A549 treated with AZD2906 at 1 μM for 4 hours (cell line): ENCODE data around the gene HOXB5. TPM values are rescaled to one million over a fixed set of nuclear protein-coding genes. Genes with fewer than 3 reads are reported as not detected.

Source experiments
- total RNA-seq: library from RNA; stranded (reverse); fragments of 200-300 nt; extraction: Qiagen RNA extraction; gene quantifications from 5 replicates; pipeline ENCODE4 v1.2.3, GENCODE V29; 2022

Gene HOXB5
- total RNA-seq, result 1.2 to 2.3 TPM (median 2.1 TPM) in 5 replicates

DNA sequence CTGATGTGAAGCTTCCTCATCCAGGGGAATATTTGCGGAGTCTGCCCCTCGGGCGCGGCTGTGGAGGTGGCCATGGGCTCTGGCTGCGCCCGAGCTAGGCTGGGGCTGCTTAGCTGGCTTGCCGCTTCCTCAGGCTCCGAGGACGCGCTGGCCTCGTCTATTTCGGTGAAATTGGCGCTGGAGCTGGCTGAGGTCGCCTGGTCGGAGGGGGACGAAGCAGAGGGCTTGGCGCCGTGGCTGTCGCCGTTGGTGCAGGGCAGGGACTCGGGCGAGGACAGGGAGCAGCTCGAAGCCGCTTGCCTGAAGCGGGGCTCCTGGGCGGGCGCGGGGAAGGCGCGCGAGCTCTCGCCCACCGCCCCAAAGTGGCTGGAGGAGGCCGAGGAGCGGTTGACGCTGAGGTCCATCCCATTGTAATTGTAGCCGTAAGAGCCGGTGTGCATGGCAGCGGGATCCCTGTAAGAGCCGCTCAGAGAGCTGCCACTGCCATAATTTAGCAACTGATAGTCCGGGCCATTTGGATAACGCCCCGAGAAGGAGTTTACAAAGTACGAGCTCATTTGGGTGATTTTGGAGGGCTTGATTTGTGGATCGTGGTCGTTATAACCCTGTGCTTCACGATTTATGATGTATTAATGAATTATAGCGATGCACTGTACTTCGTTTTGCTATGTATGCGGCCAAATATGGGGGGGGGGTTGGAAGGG, at the start of gene HOXB5:
Gene HOXB5 (minus strand): TSS at position 654 of the 704 bp plus-strand sequence. CDS start 97 bp downstream, at position 557.

DNA sequence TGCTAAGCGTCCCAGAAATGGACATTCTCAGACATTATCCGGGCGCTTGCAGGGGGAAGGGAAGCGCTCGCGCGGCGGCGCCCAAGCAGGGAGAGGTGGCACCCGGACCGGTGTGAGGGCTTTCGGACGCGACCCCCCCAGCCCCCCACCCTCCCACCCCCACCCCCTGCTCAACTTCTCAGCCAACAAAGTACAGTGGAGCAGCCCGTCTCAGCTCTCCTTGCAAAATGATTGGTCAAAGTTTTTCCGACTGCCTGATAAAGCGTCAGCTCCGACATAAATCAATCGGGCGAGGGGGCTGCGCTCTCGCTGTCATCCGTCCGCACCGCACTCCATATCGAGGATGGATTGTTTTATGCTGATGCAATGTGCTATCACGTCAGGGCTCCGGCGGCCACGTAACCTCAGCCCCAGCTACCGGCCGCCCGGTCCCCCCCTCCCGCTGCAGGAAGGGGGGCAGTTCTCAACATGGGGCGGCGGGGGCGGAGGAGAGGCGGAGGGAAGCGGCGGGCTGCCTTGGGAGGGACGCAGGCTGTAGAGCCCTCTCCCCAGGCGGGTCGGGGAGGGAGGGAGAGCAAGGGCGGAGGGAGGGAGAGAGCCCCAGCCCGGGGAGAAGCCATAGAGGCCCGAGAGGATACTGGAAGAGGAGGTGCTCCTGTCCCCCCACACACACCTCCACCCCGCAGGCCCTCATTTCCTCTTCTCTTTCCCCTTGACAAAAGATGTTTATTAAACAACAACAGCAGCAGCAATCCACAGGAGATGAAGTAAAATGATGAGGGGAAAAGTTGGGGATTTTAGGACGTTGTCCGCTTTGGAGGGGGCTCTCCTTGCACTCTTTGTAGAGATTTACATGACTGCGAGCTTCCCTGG, 32.9 kb upstream of the HOXB5 start, which contains the start of gene HOXB9:
Gene HOXB9 (minus strand): TSS at position 114 of the 873 bp plus-strand sequence. CDS start 89 bp downstream, at position 25.

DNA sequence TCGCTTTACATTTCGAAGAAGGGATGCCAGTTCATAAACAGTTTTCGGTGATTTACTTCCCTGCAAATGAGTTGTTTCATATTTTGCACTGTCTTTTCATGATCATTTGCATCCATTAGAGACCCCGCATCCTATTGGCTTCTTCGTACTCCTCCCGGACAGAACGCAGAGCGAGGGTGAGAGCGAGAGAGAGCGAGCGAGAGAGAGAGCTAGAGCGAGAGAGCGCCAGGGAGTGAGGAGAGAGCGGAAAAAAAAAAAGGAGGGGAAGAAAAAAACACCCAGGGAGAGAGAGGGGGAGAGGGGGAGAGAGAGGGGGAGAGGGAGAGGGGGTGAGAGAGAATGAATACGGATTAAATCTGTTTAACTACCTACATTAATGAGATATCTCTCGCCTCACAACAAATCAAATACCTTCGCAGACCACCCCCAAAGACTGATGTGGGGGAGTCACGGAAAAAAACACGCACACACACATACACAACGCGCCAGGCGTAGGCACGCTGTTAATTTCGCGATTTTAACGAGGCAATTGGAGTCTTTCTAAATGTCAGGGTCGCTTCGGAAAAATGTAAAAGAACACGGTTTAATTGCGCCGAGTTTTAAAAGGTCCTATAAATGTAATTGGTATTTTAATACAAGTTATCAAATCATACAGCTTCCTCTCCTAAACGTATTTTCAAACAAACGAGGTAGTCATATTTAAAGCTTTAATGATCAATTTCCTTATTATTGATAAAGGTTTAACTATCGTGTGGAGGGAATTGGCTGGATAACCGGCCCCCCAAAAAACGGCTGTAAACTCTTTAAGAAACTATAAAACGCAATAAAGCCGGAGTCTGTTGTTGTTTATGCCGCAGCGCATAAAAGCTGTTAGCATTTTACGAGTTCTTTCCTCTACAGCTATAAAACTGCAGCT, 21.7 kb upstream of the HOXB5 start, which contains the start of gene HOXB8:
Gene HOXB8 (minus strand): TSS at position 246 of the 916 bp plus-strand sequence. CDS start 588 bp downstream, outside the sequence.

DNA sequence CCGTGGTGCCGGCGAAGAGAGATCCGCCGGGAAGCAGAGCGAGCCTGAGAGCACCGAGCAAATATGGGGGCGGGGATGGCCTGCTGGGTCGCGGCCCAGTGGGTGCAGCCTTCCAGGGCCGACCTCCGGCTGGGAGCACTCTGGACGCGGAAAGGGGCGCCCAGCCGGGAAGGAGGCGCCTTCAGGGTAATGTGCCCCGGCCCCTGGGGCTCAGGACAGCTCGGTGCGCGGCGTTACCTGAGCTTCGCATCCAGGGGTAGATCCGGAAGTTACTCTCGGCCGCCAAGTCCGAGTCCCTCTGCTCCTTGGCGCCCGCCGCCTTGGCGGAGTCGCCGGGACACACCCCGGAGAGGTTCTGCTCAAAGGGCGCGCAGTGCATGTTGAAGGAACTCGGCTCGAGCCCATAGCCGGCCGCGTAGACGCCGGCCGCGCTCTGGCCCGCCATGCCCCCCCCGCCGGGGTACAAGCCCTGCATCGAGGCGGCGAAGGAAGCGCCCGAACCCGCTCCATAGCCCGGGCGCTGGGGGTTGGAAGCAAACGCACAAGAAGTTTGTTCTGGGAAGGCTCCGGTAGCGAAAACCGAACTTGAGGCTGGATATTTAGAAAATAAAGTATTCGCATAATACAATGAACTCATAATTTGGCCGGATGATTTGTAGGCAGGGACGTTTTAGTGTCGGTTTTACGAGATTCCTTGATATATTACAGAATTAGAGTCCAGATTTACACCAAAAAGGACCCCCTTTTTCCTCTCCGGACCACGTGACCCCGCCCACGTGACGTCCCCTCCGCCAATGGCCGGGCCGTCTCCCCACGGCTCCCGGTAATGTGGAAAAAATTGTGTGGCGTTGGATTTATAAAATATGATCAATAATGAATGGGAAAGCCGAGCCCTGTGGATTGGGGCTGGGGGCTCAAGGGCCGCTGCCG, 17.0 kb upstream of the HOXB5 start, which contains the start of gene HOXB7:
Gene HOXB7 (minus strand): TSS at position 736 of the 930 bp plus-strand sequence. CDS start 99 bp downstream, at position 637.

DNA sequence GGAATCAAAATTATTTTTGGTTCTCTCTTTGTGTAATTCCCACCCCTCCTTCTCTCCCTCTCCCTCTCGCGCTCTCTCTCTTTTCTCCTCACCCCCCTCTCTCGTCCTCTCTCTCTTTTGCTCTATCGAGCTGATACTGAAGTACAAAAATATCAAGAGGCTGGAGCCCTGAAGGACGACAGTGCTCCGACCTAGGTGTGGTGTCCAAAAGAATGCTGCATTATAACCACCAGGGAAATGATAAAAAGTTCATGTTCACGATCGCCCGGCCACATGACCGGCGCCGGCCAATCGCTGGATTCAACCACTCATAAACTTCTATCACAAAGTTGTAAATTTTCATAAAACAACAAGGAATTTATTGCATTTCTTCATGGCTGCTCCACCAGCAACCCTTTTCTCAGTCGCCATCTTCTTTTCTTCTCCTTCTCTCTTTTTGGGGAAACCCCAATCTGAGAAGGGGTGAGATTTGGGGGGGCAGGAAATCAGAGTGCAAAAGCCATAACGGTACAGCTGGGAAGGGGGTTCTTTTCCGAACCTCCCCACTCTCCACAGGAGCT, 11.3 kb upstream of the HOXB5 start, which contains the start of gene HOXB6:
Gene HOXB6 (minus strand): TSS at position 217 of the 560 bp plus-strand sequence. CDS start 6,836 bp downstream, outside the sequence.

DNA sequence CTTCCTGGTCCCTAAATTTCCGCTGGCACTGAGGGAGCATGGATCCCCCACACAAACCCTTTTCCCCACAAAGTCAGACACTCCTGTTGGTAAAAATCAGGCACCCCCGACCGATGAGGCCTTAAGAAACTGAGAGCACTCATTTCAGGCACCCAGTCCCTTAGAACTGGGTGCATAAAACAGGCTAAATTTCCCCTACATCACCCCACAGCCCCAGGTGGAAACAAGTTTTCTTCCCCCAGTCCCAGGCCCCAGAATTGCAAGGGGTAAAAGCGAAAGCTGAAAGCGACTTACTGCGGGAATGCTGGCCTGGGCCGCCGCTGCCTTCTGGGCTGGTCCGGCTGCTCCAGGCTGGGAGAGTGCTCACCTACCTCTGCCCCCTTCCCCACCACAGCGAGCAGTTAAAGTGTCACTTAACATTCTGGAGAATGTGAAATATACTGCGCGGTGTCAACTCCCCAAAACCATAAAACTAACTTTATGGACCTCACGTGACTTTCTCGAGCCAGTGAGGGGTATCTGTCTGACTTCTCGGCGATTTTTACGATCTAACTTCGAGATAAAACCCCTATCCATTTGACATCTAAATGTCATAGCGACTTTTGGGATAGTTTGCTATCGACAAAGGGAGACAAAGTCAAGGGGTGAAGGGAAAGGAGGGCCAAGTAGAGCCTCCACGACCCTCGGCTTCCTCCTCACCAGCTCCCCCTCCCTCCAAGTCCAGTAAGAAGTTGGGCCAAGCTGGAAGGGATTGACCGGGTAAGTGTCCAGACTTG, 3.6 kb downstream of the HOXB5 start, which contains the start of gene HOXB3:
Gene HOXB3 (minus strand): TSS at position 411 of the 776 bp plus-strand sequence. CDS start 37,767 bp downstream, outside the sequence.

DNA sequence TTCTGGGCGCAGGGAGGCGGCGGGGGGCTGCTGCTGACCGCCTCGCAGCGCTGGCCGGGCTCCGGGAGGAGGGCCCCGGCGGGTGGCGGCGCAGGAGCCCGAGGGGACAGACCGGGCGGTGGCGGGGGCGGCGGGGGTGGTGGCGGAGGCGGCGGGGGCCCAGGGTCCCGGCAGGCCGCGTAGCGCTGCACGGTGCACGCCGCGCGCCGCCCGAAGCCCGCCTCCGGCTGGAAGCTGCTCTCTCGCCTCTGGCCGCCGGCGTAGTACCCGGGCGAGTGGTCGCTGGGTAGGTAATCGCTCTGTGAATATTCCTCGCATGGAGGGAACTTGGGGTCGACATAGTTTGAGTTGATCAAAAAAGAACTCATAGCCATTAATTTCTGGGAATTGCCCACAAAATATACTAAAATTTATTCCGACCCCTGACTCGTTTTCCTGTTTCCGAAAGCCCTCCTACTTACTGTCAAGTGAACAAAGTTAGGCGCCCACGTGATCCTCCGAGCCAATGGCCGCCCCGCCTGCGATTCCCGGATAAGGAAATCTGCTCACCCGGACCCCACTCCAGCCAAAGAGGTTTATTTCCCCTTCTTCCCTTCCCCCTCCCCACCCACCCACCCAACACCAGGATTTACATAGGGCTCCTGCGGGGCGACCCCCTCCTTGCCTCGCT, 15.5 kb downstream of the HOXB5 start, which contains the start of gene HOXB4:
Gene HOXB4 (minus strand): TSS at position 405 of the 670 bp plus-strand sequence. CDS start 31 bp downstream, at position 374.

DNA sequence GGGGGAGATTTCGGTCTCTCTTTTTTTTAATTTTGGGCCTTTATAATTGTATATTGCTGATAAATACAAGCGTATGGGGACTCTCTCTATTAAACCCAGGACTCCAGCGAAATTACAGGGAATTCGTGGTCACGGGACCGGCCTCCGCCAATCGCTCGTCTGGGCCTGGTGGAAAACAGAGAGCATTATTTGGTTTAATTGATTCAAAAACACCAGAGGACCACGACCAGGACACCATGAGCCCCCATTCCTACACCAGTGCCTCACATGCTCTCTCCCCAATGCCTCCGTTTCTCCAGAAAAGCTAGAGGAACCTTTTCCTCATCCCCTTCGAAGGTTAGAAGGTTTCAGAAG, 48.6 kb downstream of the HOXB5 start, which contains the start of gene HOXB2:
Gene HOXB2 (minus strand): TSS at position 88 of the 354 bp plus-strand sequence. CDS start 198 bp downstream, outside the sequence.

Other genes with a start within 250 kb of the HOXB5 start
- gene SKAP1, start 163.6 kb downstream of the HOXB5 start, total RNA-seq, result 0.12 TPM in 1 of 5 replicates, not detected in the others
- not detected in 5 replicates for gene HOXB1, start 62.8 kb downstream of the HOXB5 start, total RNA-seq
- 0.31 to 0.64 TPM (median 0.49 TPM) in 5 replicates for gene HOXB2, start 48.7 kb downstream of the HOXB5 start, total RNA-seq
- 0.11 to 0.17 TPM (median 0.12 TPM) in 5 replicates for gene HOXB4, start 15.4 kb downstream of the HOXB5 start, total RNA-seq
- gene HOXB3, start 3.5 kb downstream of the HOXB5 start, total RNA-seq, result 4.4 to 5.7 TPM (median 4.7 TPM) in 5 replicates
- gene HOXB6, start 11.2 kb upstream of the HOXB5 start, total RNA-seq, result 3.5 to 5.2 TPM (median 4.3 TPM) in 5 replicates
- gene HOXB7, start 17.2 kb upstream of the HOXB5 start, total RNA-seq, result 29.4 to 32.5 TPM (median 32.2 TPM) in 5 replicates
- gene HOXB8, start 21.5 kb upstream of the HOXB5 start, total RNA-seq, result 5.5 to 7.1 TPM (median 6.0 TPM) in 5 replicates
- 6.4 to 7.2 TPM (median 6.9 TPM) in 5 replicates for gene HOXB9, start 32.6 kb upstream of the HOXB5 start, total RNA-seq
- not detected in 5 replicates for gene PRAC1, start 128.7 kb upstream of the HOXB5 start, total RNA-seq
- gene PRAC2, start 129.4 kb upstream of the HOXB5 start, total RNA-seq, result not detected in 5 replicates
- gene HOXB13, start 135.0 kb upstream of the HOXB5 start, total RNA-seq, result 1.8 to 2.1 TPM (median 2.0 TPM) in 5 replicates
- gene TTLL6, start 223.4 kb upstream of the HOXB5 start, total RNA-seq, result 0.44 to 0.85 TPM (median 0.51 TPM) in 5 replicates
- gene CALCOCO2, start 237.3 kb upstream of the HOXB5 start, total RNA-seq, result 70.2 to 89.4 TPM (median 77.2 TPM) in 5 replicates